Brain microvascular endothelial cell (primary cell): ENCODE data around the gene DHX34.

Source experiments
- DNase-seq: peaks from one replicate; pipeline ENCODE4 v3.0.0-alpha.2; 2020
- H3K27ac ChIP-seq: fragments of 250-450 bp; sonication (Bioruptor Pico); 2 replicates; pipeline ENCODE4 v1.5.1; 2020; ENCODE audit warnings: mild to moderate bottlenecking, moderate library complexity
- H3K27me3 ChIP-seq: fragments of 250-450 bp; sonication (Bioruptor Pico); replicated peaks from 2 replicates; pipeline ENCODE4 v1.5.1; 2020; ENCODE audit warnings: mild to moderate bottlenecking
- H3K36me3 ChIP-seq: fragments of 250-450 bp; sonication (Bioruptor Pico); replicated peaks from 2 replicates; pipeline ENCODE4 v1.5.1; 2020; ENCODE audit warnings: mild to moderate bottlenecking
- H3K4me3 ChIP-seq: 2 replicates; pipeline ENCODE4 v1.5.1; 2011; ENCODE audit warnings: low read depth, mild to moderate bottlenecking, control low read depth, low read length, moderate library complexity
- CTCF ChIP-seq: IDR thresholded peaks from 2 replicates; pipeline ENCODE4 v1.5.1; 2011; ENCODE audit warnings: low read depth, mild to moderate bottlenecking, moderate library complexity, low read length, control low read depth, inconsistent platforms; ENCODE audit errors: missing control alignments
- in situ Hi-C: cut with HindIII; loops from 2 replicates; pipeline ENCODE4 v1.10.0; 2017; ENCODE audit warnings: low sequenced_read_pairs, low pct_ligation_motif_present

The DHX34 gene

GRCh38 chr19:47377208-47377701, 28.1 kb downstream of the DHX34 start:
- in situ Hi-C loops: no loop called here
- no peak overlapping the region for H3K4me3 ChIP-seq
- H3K36me3 ChIP-seq: peaks cover 74% of the 10 kb centered on the region
- no peak for DNase-seq
- H3K27ac ChIP-seq: no peak overlapping the region
- H3K27me3 ChIP-seq: no peaks in the 10 kb centered on the region
- TF ChIP-seq CTCF: no peak

- TF ChIP-seq CTCF: no peak
- Histone ChIP-seq H3K36me3 (peaks cover 72% of the 10 kb centered on the region), H3K4me3 (no peak overlapping the region), H3K27ac (no peak overlapping the region), H3K27me3 (no peaks in the 10 kb centered on the region)
- DNase-seq: no peak
- in situ Hi-C loops: no loop called here
These were observed 28.7 kb downstream of the DHX34 start for GRCh38 chr19:47377801-47378200.

- no peak for TF ChIP-seq CTCF
- peaks cover 69% of the 10 kb centered on the region for H3K36me3 ChIP-seq
- in situ Hi-C loops: no loop called here
- no peaks in the 10 kb centered on the region for H3K27me3 ChIP-seq
- H3K4me3 ChIP-seq: no peak overlapping the region
- DNase-seq: no peak
- H3K27ac ChIP-seq: no peak overlapping the region
These were observed 29.1 kb downstream of the DHX34 start for GRCh38 chr19:47378246-47378645.

- no peak for DNase-seq
- H3K27me3 ChIP-seq: no peaks in the 10 kb centered on the region
- TF ChIP-seq CTCF: no peak
- H3K4me3 ChIP-seq: no peak overlapping the region
- H3K27ac ChIP-seq: no peak overlapping the region
- peaks cover 59% of the 10 kb centered on the region for H3K36me3 ChIP-seq
- in situ Hi-C loops: no loop called here
These were observed 30.3 kb downstream of the DHX34 start for GRCh38 chr19:47379381-47379938.

GRCh38 chr19:47380559-47380958, 31.4 kb downstream of the DHX34 start:
- in situ Hi-C loops: no loop called here
- Histone ChIP-seq H3K27ac (no peak overlapping the region), H3K36me3 (peaks cover 50% of the 10 kb centered on the region)

More at GRCh38 chr19:47380559-47380958, 31.4 kb downstream of the DHX34 start:
- Histone ChIP-seq H3K27me3 (no peaks in the 10 kb centered on the region), H3K4me3 (no peak overlapping the region)
- TF ChIP-seq CTCF: no peak
- DNase-seq: no peak
